Limb (tissue), 2 donors: ENCODE results near the gene SMAD6.

Experiments
- DNase-seq, 2 donors: peaks; one replicate each; pipeline ENCODE4 v3.0.0-alpha.2; 2016; ENCODE audit errors: extremely low spot score in 2 of 2

The SMAD6 gene

GRCh38 chr15:66740802-66741201 lies 38.8 kb downstream of the SMAD6 start:
- DNase-seq = peak in 1 of 2 donors; percentile 71

- DNase-seq = no peak
Observed at GRCh38 chr15:66741646-66742045, 39.6 kb downstream of the SMAD6 start.

- no peak for DNase-seq
Observed at GRCh38 chr15:66742286-66742685, 40.2 kb downstream of the SMAD6 start.

GRCh38 chr15:66743204-66743603 lies 41.2 kb downstream of the SMAD6 start:
- no peak for DNase-seq

- no peak for DNase-seq
Observed at GRCh38 chr15:66743703-66744536, 41.9 kb downstream of the SMAD6 start.

- no peak for DNase-seq
Observed at GRCh38 chr15:66744610-66745279, 42.7 kb downstream of the SMAD6 start.

- no peak for DNase-seq
Observed at GRCh38 chr15:66745530-66746230, 43.6 kb downstream of the SMAD6 start.

GRCh38 chr15:66746231-66746605 lies 44.2 kb downstream of the SMAD6 start:
- no peak for DNase-seq

- no peak for DNase-seq
Observed at GRCh38 chr15:66747223-66747622, 45.2 kb downstream of the SMAD6 start.

GRCh38 chr15:66747886-66748707 lies 46.1 kb downstream of the SMAD6 start:
- no peak for DNase-seq

GRCh38 chr15:66748708-66749035 lies 46.6 kb downstream of the SMAD6 start:
- DNase-seq = no peak

- no peak for DNase-seq
Observed at GRCh38 chr15:66749841-66750575, 48.0 kb downstream of the SMAD6 start.

- no peak for DNase-seq
Observed at GRCh38 chr15:66750609-66751008, 48.6 kb downstream of the SMAD6 start.

GRCh38 chr15:66751579-66751978 lies 49.5 kb downstream of the SMAD6 start:
- no peak for DNase-seq

GRCh38 chr15:66752078-66752477 lies 50.0 kb downstream of the SMAD6 start:
- DNase-seq = no peak

- DNase-seq = no peak
Observed at GRCh38 chr15:66753687-66754377, 51.8 kb downstream of the SMAD6 start.

- DNase-seq = no peak
Observed at GRCh38 chr15:66754789-66755188, 52.8 kb downstream of the SMAD6 start.

GRCh38 chr15:66755298-66756068 lies 53.4 kb downstream of the SMAD6 start:
- DNase-seq = no peak

- DNase-seq = peak; percentile 57 to 86
Observed at GRCh38 chr15:66756295-66756694, 54.3 kb downstream of the SMAD6 start.

GRCh38 chr15:66757030-66757429 lies 55.0 kb downstream of the SMAD6 start:
- DNase-seq = no peak
